ENCODE results near the gene AMN.
"Not testable (repeated sequence)": the region's sequence is repeated elsewhere in the genome, so short reads cannot be mapped to it uniquely, and the experiment has no call there.

The AMN gene

GRCh38 chr14:102913341-102914211 is 8.9 kb upstream of the AMN start:
- DNase-seq (ENCODE audit: low read depth): no peak

DNA sequence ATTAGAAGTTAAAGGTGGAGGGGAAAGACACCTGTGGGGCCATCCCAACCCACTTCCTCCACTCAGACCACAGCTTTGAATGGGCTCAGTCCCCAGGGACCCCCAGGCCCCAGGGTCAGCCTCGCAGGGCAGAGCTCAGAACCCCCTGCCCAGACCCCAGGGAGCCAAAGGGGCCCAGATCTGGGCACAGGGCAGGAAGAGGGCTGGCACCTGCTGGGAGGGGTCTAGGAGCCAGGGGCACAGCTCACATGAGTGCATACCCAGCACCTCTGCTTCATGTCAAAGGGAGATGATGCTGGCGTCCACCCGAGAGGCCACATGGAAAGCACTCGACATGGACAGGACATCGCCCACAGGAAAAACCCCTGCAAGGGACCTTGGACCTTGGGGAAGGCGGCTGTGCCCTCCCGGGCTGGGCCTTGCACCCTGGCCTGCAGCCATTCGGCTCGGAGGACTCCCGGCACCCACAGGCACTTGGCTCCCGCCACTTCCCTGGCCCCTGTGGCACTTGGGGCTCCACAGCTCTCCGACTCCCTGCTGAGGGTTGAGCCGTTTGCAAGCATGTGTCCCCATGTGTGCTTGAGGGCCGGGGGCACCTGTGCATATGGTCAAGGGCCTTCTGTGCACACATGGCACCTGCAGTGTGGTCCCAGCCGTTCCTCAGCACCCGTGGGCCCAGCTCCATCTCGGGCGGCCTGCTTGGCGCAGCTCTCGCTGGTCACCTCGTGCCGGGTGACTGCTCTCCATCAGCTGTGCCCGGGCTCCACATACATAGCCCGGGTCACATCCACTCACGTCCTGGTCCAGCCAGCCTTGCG is 7.8 kb upstream of the AMN start:
- DNase-seq (ENCODE audit: low read depth): no peak

DNA sequence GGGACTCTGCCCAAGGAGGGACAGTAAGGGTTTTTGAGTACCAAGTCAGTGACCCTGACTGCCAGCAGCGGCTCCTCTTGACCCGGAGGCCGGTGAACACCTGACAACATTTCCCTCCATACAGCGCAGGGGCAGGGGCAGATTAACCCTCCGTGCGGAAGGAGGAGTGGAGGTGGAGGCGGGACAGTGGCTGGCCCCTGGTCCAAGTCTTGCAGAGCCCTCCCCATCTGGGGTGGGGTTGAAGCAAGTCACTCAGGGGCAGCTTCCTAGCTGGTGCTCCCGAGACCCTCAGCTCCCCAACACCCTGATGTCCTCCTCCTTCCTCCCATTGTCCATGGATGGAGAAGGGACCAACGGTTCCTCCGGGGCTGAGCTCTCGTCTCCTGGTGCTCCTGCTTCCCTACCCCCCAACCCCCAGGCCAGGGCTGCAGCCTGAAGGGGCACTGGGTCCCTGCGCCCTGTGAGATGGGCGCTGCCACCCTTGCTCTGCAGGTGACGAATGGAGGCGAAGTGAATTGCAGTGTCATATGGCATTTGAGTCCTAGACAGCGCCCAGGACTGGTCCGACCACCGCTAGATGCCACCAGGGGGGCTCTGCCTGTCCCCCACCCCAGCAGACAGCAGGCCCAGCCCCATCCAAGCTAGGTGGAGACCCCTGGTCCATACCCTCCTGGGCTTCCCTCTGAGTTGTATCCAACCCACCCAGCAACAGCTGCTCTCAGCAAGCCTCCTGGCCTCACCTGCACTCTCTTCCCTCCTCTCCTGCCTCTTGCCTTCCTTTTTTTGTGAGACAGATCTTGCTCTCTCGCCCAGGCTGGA is 7.0 kb upstream of the AMN start:
- DNase-seq (ENCODE audit: low read depth): no peak

DNA sequence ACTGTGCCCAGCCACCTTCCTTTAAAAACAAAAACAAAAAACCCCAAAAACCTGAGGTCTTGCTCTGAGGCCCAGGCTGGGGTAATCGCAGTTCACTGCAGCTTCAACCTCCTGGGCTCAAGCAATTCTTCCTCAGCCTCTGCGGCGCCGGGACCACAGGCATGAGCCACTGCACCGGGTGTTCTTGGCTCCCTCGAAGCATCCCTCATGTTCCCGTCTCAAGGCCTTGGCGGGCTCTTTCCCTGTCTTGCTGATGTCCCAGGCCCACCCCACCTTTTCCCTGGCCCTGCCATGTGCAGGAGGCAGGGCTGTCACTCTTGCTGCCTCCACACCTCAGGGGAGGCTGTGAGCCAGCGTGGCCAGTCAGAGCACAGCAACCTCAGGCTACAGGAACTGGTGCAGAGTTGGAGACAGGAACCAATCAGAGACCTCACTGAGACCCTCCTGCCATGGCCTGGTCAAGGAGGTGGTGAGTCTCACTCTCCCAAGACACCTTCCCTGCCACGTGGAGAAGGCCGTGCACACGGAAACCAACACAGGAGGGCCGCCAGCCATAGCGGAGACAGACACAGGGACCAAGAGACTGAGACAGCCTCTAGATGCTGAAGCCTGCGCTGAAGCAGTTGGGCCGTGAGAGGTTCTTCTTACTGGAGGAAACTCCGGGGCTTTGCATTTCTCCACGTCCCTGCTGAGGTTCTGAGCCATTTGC is 6.0 kb upstream of the AMN start:
- DNase-seq (ENCODE audit: low read depth): no peak

DNA sequence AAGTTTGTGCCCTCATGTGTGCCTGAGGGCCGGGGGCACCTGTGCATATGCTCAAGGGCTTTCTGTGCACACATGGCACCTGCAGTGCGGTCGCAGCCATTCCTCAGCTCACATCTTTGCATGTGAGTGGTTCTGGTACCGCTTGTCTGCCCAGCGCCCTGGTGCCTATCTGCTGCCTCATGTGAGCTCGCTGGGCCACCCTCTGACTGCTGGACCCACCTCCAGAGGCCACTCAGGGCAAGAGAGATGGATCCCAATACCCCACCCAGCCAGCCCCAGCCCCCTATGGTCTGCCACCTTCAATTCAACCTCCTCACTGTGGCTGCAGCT is 5.4 kb upstream of the AMN start:
- no peak for DNase-seq (ENCODE audit: low read depth)

DNA sequence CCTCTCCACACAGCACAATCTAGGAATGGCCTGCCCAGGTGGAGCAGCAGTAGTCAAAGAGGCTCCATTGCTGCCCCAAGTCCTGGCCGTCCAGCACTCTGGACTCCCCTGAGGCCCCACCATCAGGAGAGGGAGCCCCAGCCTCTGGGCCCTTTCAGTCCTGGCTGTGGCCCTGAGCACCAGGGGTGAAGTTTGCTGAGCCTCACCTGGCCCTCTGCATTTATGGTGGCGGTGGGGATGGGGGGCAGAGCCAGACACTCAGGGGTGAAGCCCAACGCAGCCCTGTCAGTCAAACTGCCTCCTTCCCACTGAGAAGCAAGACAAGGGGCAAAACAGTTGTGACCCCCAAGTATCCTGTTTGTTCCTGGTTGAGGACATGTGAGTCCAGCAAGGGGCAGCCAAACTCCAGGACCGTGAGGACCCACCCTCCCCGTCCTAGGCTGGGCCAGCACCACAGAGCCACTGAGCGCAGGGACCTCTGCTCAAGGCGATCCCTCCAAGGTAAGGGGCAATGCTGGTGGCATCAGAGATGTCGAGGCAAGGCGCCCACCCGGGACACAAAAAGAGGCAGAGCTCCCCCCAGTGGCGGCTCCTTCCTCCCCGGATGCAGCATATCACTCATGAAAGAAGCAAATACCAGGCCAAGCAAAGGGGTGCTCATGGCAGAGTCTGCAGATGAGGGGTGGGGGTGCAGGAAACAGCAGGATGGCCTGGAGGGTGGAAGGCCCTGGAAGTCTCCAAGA is 4.8 kb upstream of the AMN start:
- DNase-seq (ENCODE audit: low read depth): peak; percentile 41

DNA sequence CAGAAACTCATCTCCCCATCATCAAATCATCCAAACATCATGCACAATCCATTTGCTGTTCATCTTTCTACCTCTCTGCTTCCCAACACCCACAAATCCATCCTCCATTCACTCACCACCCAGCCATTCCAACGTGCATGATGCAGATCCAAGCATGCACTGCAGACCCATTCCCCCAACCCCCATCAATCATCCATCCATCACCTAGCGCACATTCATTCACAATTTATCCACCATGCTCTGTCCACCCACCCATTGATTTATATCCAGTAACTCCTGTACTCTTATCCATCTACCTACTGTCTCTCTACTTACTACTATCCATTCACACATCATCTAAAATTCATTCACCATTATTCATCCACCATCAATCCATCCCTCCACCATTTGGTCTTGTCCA is 4.0 kb upstream of the AMN start:
- no peak for DNase-seq (ENCODE audit: low read depth)

DNA sequence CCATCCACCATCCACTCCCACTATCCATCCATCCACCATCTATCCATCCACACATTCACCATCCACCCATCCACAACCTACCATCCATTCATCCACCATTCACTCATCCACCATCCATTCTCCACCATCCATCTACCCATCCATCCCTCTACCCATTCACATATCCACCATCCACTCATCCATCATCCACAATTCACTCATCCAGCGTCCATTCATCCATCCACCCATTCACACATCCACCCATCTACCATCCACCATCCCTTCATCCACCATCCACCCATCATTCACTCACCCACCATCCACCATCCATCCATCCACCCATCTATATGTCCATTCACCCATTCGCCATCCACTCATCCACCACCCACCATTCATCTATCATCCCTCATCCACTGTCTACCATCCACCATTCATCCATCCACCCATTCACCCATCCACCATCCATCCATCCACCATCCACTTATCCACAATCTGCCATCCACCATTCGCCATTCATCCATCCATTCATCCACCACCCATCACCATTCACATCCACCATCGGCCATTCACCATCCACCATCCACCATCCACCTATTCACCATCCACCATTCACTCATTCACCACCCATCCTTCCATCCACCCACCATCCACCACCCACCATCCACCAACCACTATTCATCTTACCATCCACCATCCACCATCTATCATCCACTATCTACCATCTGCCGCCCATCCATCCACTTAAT is 2.0 kb upstream of the AMN start:
- DNase-seq (ENCODE audit: low read depth): no peak

DNA sequence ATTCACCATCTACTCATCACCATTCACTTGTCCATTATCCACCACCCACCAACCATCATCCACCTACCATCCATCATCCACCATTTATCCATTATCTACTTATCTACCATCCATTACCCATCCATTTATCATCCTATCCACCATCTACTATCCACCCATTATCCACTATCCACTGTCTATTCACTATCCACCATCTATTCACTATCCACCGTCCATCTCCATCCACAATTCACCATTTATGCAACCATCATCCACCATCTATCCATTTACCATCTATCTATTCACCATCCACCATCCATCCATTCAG is 1.5 kb upstream of the AMN start:
- no peak for DNase-seq (ENCODE audit: low read depth)

GRCh38 chr14:102923201-102923924 is 900 bp downstream of the AMN start:
- DNase-seq (ENCODE audit: low read depth): no peak

GRCh38 chr14:102923925-102924486 is 1.5 kb downstream of the AMN start:
- DNase-seq (ENCODE audit: low read depth): no peak

DNA sequence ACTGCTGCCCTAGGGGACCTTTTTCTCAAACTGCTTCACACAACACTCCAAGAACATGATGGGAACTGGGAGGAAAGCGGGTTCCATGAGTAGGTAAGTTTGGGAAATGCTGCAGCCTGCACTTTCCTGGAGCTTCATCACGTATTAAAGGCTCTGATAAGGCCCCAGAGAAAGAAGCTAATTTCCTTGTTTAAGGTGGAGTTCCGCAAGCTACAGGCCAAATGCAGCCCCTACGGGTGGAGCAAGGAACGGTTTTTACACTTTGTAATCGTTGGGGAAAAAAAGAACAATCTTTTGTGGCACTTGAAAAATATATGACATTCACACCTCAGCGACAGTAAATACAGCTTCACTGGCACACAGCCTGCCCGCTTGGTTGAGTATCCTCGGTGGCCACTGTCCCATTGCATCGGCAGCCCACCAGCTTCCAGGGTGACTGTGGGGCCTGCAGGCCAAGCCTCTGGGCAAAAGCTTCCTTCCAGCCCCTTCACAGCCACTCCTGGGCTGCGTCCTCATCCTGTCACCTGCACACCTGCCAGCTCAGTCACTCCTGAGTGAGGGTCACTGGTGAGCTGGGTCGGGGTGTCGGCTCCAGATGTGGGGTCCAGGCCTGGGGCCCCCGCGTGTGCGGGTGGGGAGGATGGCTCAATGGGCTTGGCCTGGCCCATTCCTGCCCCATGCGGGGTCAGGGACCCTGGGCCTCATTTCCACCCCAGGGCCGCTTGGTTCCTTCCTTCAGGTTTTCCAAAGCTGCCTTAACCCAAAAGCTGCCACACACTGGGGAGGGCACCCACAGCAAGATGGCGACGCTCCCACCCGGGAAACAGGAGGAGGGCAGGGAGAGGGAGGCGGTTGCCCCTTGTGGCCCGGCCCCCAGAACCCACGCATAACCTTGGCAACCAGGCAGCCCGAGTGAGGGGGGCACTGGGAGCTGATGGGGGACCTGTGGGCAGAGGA is 2.4 kb downstream of the AMN start:
- DNase-seq (ENCODE audit: low read depth): no peak

DNA sequence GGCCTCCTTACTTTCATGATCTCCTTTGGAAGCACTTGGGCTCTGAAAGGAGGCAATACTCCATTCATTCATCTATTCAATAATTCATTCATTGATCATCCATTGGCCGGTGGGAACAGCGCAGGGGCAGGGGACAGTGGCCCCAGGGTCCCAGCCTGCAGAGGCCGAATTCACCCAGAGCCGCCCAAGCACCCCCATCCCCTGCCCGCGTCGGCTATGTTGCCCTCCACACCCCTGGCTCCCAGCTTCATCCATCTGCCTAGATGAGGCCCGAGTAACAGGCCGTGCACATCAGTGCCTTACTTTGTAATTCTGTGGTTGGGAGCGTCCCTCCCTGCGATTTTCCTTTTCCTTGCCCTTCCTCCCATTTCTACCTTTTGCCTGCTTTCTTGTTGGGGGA is 3.2 kb downstream of the AMN start:
- no peak for DNase-seq (ENCODE audit: low read depth)

- no peak for DNase-seq (ENCODE audit: low read depth)
Observed at GRCh38 chr14:102926104-102926503, 3.6 kb downstream of the AMN start.

DNA sequence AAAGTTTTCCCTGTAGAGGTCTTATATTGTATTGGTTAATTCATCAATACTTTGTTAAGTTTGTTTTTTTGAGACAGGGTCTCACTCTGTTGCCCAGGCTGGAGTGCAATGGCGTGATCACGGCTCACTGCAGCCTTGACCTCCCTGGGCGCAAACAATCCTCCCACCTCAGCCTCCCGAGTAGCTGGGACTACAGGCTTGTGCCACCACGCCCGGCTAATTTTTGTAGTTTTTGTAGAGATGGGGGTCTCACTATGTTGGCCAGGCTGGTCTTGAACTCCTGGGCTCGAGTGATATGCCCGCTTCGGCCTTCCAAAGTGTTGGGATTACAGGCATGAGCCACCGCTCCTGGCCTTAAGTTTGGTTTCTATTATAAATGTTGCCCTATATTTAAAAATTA is 4.4 kb downstream of the AMN start:
- DNase-seq (ENCODE audit: low read depth): not testable (repeated sequence)

DNA sequence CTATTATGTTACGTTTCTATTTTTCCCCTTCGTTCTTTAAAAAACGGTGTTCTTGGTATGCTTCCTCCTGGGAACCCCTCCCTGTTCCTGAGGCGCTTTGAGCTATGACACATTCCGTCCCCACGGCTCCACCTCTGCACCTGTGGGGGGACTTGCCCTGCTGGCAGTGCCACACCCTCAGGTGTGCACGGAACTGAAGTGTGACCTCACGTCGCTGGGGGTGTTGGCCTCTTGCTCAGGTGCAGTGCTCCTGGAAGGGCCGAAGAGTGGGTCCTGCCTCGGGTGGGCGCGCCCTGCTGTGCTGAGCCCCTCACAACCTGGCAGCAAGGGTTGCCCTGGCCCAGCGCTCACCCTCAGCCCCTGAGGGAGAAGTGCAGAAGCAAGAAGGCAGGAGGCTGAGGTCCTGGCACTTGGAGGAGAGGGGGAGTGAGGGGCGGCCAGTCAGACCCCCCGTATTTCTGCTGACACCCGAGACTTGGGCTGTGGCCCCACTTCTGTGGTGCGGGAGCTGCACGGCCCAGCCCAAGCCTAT is 4.9 kb downstream of the AMN start:
- no peak for DNase-seq (ENCODE audit: low read depth)

DNA sequence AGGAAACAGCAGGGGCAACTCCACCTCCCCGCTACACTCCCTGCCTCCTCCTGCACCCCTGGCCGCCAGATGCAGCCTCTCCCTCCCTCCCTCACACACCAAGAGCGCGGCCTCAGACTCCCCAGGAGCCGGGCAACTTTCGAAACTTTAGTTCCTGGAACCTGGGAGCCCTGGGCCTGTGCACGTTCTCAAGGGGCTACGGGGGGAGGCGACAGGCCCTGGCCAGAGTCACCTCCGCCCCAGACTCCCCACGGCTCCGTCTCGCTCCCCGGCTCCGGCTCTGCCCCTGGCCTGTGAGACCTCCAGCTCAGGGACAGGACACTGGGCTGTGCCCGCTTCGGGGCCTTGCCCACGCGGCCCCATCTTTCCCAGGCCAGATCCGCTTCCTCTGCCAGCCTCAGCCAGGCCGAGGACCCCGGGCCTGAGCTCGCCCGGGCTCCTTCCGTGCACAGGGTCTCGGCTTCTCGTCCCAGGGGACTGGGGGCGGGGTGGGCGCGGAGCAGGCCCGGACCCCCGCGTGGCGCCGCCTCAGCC is 5.5 kb downstream of the AMN start:
- no peak for DNase-seq (ENCODE audit: low read depth)

All from stimulated activated CD8-positive, alpha-beta memory T cell treated with anti-CD3 and anti-CD28 coated beads, Interleukin-4, amount 100 ng/mL, for 24 hours (primary cell).